Activated T-helper 2 cell treated with anti-CD3 and anti-CD28 coated beads, Interferon-gamma antibody, Interleukin-2, Interleukin-4, amounts not matched to agents 10 μg/mL and 5 μg/mL and 100 μg/mL, durations not matched to agents 14 hours and 24 hours and 36 hours (primary cell): ENCODE data around the gene CRAT. TPM values are rescaled to one million over a fixed set of nuclear protein-coding genes. Genes with fewer than 3 reads are reported as not detected.

Source experiments
- DNase-seq: peaks from one replicate; pipeline ENCODE4 v3.0.0; 2021; ENCODE audit warnings: low spot score
- H3K27ac Mint-ChIP-seq: one replicate; pipeline ENCODE4 v1.8.0; 2021; ENCODE audit warnings: mixed read lengths
- H3K27me3 Mint-ChIP-seq: one replicate; pipeline ENCODE4 v1.8.0; 2021; ENCODE audit warnings: low read depth, mixed read lengths
- H3K36me3 Mint-ChIP-seq: one replicate; pipeline ENCODE4 v1.8.0; 2021; ENCODE audit warnings: low read depth, mixed read lengths
- H3K4me1 Mint-ChIP-seq: one replicate; pipeline ENCODE4 v1.8.0; 2021; ENCODE audit warnings: low read depth, mixed read lengths
- H3K4me3 Mint-ChIP-seq: one replicate; pipeline ENCODE4 v1.8.0; 2021; ENCODE audit warnings: low read depth, mild to moderate bottlenecking, moderate library complexity, mixed read lengths
- H3K9me3 Mint-ChIP-seq: one replicate; pipeline ENCODE4 v1.8.0; 2021; ENCODE audit warnings: mixed read lengths
- intact Hi-C: fragments of 100-400 bp; cut with micrococcal nuclease; formaldehyde crosslinking; loops from one replicate; pipeline ENCODE4 v1.15.1; 2023
- total RNA-seq: library from RNA; stranded (reverse); gene quantifications from 2 replicates; pipeline ENCODE4 v1.2.3, GENCODE V29; 2022

Gene CRAT
- total RNA-seq, 1 donor from 2014 or later: 13.6 TPM

- Mint-ChIP-seq H3K36me3 (peaks cover 8% of the 10 kb centered on the region), H3K9me3 (no peaks in the 10 kb centered on the region), H3K4me3 (peak overlapping the region; percentile 90), H3K27ac (peak overlapping the region; percentile 53), H3K27me3 (no peaks in the 10 kb centered on the region), H3K4me1 (peaks cover 16% of the 10 kb centered on the region)
- intact Hi-C loops: loop anchor here (1.0 to 2.0 kb wide), 2 partner anchors 30 to 45 kb away; partner anchors contain the start of genes MIGA2 and PTPA
- no peak for DNase-seq
These were observed 29.1 kb downstream of the CRAT start for GRCh38 chr9:129081388-129081904.

GRCh38 chr9:129080601-129081387, 29.8 kb downstream of the CRAT start, which contains the start of gene DOLPP1:
DOLPP1 (plus strand) TSS chr9:129081111; CDS start chr9:129081132, 21 bp downstream.
- peaks cover 8% of the 10 kb centered on the region for H3K36me3 Mint-ChIP-seq
- peaks cover 16% of the 10 kb centered on the region for H3K4me1 Mint-ChIP-seq
- peak within 1 kb of the TSS; percentile 90 for H3K4me3 Mint-ChIP-seq
- DNase-seq: peak; percentile 99
- peak within 1 kb of the TSS; percentile 63 for H3K27ac Mint-ChIP-seq
- no peaks in the 10 kb centered on the region for H3K9me3 Mint-ChIP-seq
- intact Hi-C loops: loop anchor here (1.0 to 2.0 kb wide), 2 partner anchors 31 to 44 kb away; partner anchors contain the start of genes MIGA2 and PTPA
- no peaks in the 10 kb centered on the region for H3K27me3 Mint-ChIP-seq

GRCh38 chr9:129080298-129080600, 30.3 kb downstream of the CRAT start:
- no peak for DNase-seq
- H3K36me3 Mint-ChIP-seq: peaks cover 7% of the 10 kb centered on the region
- peaks cover 16% of the 10 kb centered on the region for H3K4me1 Mint-ChIP-seq
- intact Hi-C loops: loop anchor here (2.0 kb wide), 1 partner anchor 43 kb away; the partner anchor contains the start of gene MIGA2
- H3K27ac Mint-ChIP-seq: peak overlapping the region; percentile 63
- H3K4me3 Mint-ChIP-seq: peak overlapping the region; percentile 90
- no peaks in the 10 kb centered on the region for H3K27me3 Mint-ChIP-seq
- H3K9me3 Mint-ChIP-seq: no peaks in the 10 kb centered on the region

- peaks cover 16% of the 10 kb centered on the region for H3K4me1 Mint-ChIP-seq
- no peak for DNase-seq
- no peaks in the 10 kb centered on the region for H3K9me3 Mint-ChIP-seq
- peaks cover 5% of the 10 kb centered on the region for H3K36me3 Mint-ChIP-seq
- peak overlapping the region; percentile 90 for H3K4me3 Mint-ChIP-seq
- H3K27me3 Mint-ChIP-seq: no peaks in the 10 kb centered on the region
- intact Hi-C loops: loop anchor here (2.0 kb wide), 1 partner anchor 43 kb away; the partner anchor contains the start of gene MIGA2
- H3K27ac Mint-ChIP-seq: no peak overlapping the region
These were observed 30.8 kb downstream of the CRAT start for GRCh38 chr9:129079829-129080228.

GRCh38 chr9:129078691-129079503, 31.7 kb downstream of the CRAT start:
- H3K27me3 Mint-ChIP-seq: no peaks in the 10 kb centered on the region
- DNase-seq: no peak
- H3K4me3 Mint-ChIP-seq: peak overlapping the region; percentile 90
- peaks cover 5% of the 10 kb centered on the region for H3K36me3 Mint-ChIP-seq
- peak overlapping the region; percentile 5 for H3K27ac Mint-ChIP-seq
- H3K9me3 Mint-ChIP-seq: no peaks in the 10 kb centered on the region
- intact Hi-C loops: no loop called here
- H3K4me1 Mint-ChIP-seq: peaks cover 16% of the 10 kb centered on the region

- Mint-ChIP-seq H3K4me1 (peaks cover 13% of the 10 kb centered on the region), H3K27ac (no peak overlapping the region), H3K36me3 (no peaks in the 10 kb centered on the region), H3K4me3 (no peak overlapping the region), H3K27me3 (no peaks in the 10 kb centered on the region), H3K9me3 (no peaks in the 10 kb centered on the region)
- intact Hi-C loops: no loop called here
- DNase-seq: no peak
These were observed 33.4 kb downstream of the CRAT start for GRCh38 chr9:129077236-129077635.

- peaks cover 16% of the 10 kb centered on the region for H3K4me1 Mint-ChIP-seq
- no peak overlapping the region for H3K27ac Mint-ChIP-seq
- no peaks in the 10 kb centered on the region for H3K9me3 Mint-ChIP-seq
- H3K4me3 Mint-ChIP-seq: no peak overlapping the region
- DNase-seq: no peak
- no peaks in the 10 kb centered on the region for H3K27me3 Mint-ChIP-seq
- no peaks in the 10 kb centered on the region for H3K36me3 Mint-ChIP-seq
- intact Hi-C loops: no loop called here
These were observed 34.0 kb downstream of the CRAT start for GRCh38 chr9:129076640-129077037.

GRCh38 chr9:129075996-129076639, 34.5 kb downstream of the CRAT start:
- H3K9me3 Mint-ChIP-seq: no peaks in the 10 kb centered on the region
- no peaks in the 10 kb centered on the region for H3K27me3 Mint-ChIP-seq
- peaks cover 16% of the 10 kb centered on the region for H3K4me1 Mint-ChIP-seq
- intact Hi-C loops: no loop called here
- H3K27ac Mint-ChIP-seq: no peak overlapping the region
- H3K36me3 Mint-ChIP-seq: no peaks in the 10 kb centered on the region
- no peak for DNase-seq
- no peak overlapping the region for H3K4me3 Mint-ChIP-seq

GRCh38 chr9:129074106-129074505, 36.5 kb downstream of the CRAT start:
- Mint-ChIP-seq H3K36me3 (no peaks in the 10 kb centered on the region), H3K27me3 (no peaks in the 10 kb centered on the region), H3K4me3 (no peak overlapping the region), H3K9me3 (no peaks in the 10 kb centered on the region), H3K27ac (no peak overlapping the region), H3K4me1 (peaks cover 11% of the 10 kb centered on the region)
- intact Hi-C loops: no loop called here
- DNase-seq: no peak

- peaks cover 5% of the 10 kb centered on the region for H3K36me3 Mint-ChIP-seq
- DNase-seq: no peak
- H3K27ac Mint-ChIP-seq: no peak overlapping the region
- H3K9me3 Mint-ChIP-seq: no peaks in the 10 kb centered on the region
- intact Hi-C loops: no loop called here
- H3K27me3 Mint-ChIP-seq: no peaks in the 10 kb centered on the region
- H3K4me3 Mint-ChIP-seq: no peak overlapping the region
- H3K4me1 Mint-ChIP-seq: peaks cover 16% of the 10 kb centered on the region
These were observed 37.2 kb downstream of the CRAT start for GRCh38 chr9:129073404-129073803.

GRCh38 chr9:129072171-129072570, 38.4 kb downstream of the CRAT start:
- no peak overlapping the region for H3K4me3 Mint-ChIP-seq
- no peaks in the 10 kb centered on the region for H3K9me3 Mint-ChIP-seq
- H3K27me3 Mint-ChIP-seq: no peaks in the 10 kb centered on the region
- peaks cover 18% of the 10 kb centered on the region for H3K4me1 Mint-ChIP-seq
- peaks cover 10% of the 10 kb centered on the region for H3K36me3 Mint-ChIP-seq
- no peak overlapping the region for H3K27ac Mint-ChIP-seq
- intact Hi-C loops: no loop called here
- DNase-seq: no peak

GRCh38 chr9:129071526-129072126, 39.0 kb downstream of the CRAT start:
- intact Hi-C loops: no loop called here
- Mint-ChIP-seq H3K4me1 (peaks cover 18% of the 10 kb centered on the region), H3K9me3 (no peaks in the 10 kb centered on the region), H3K27ac (no peak overlapping the region), H3K27me3 (no peaks in the 10 kb centered on the region), H3K4me3 (no peak overlapping the region), H3K36me3 (peaks cover 10% of the 10 kb centered on the region)
- DNase-seq: no peak
